Measurements from ENCODE around the gene SMS.

DNA sequence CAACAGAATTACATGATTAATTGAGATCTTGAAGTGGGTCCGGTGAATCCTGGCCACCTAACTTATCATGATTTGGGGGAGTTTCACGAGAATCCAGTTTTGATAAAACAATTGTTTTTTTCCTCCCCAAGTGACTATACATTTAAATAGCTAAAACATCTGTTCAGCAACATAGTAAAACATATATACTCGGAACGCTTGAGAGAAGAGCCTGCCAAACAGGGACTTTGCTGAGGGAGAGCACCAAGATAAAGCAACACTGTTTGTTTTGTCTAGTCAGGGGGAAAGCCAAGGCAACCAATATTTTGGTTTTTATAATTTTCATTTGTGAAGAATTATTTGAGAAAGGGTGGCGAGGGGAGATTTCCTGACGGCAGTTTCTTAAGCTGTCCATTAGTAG is 92.0 kb downstream of the SMS start:
- no peak for TF ChIP-seq CTCF (IDR thresholded peaks at IDR 0.05; ENCODE audit: insufficient read depth, low read length, poor library complexity, severe bottlenecking)
- TF ChIP-seq EZH2phosphoT487 (conservative IDR thresholded peaks at IDR 0.05; ENCODE audit: low read length), result no peak
